ENCODE data around the gene NBPF3.
"Not testable (repeated sequence)": the region's sequence is repeated elsewhere in the genome, so short reads cannot be mapped to it uniquely, and the experiment has no call there.

The NBPF3 gene

GRCh38 chr1:21397813-21398188 lies 42.1 kb upstream of the NBPF3 start:
- Histone ChIP-seq H2AFZ (ENCODE audit: low read depth) (no peak overlapping the region), H3K79me2 (ENCODE audit: insufficient read depth, low read depth) (no peaks in the 10 kb centered on the region), H3K36me3 (ENCODE audit: insufficient read depth) (no peaks in the 10 kb centered on the region), H3K4me1 (ENCODE audit: low read depth, poor library complexity, severe bottlenecking) (no peaks in the 10 kb centered on the region), H4K20me1 (ENCODE audit: insufficient read depth) (no peaks in the 10 kb centered on the region), H3K4me2 (no peak overlapping the region), H3K9ac (no peak overlapping the region), H3K4me3 (IDR thresholded peaks at IDR 0.05; ENCODE audit: insufficient read depth, low read depth, low read length) (no peak overlapping the region), H3K27ac (no peak overlapping the region), H3K27me3 (ENCODE audit: insufficient read depth, low read depth) (no peaks in the 10 kb centered on the region)
- no peak for TF ChIP-seq CTCF (conservative IDR thresholded peaks at IDR 0.05; ENCODE audit: low read depth, low read length)

GRCh38 chr1:21401726-21402346 lies 38.1 kb upstream of the NBPF3 start:
- H3K27ac ChIP-seq; H3K79me2 ChIP-seq (ENCODE audit: insufficient read depth, low read depth); H4K20me1 ChIP-seq (ENCODE audit: insufficient read depth); H3K36me3 ChIP-seq (ENCODE audit: insufficient read depth); H3K4me2 ChIP-seq; H2AFZ ChIP-seq (ENCODE audit: low read depth); H3K4me3 ChIP-seq (IDR thresholded peaks at IDR 0.05; ENCODE audit: insufficient read depth, low read depth, low read length); H3K27me3 ChIP-seq (ENCODE audit: insufficient read depth, low read depth); H3K4me1 ChIP-seq (ENCODE audit: low read depth, poor library complexity, severe bottlenecking); H3K9ac ChIP-seq: not testable (repeated sequence)

- H4K20me1 ChIP-seq (ENCODE audit: insufficient read depth) = no peaks in the 10 kb centered on the region
These were observed 33.3 kb upstream of the NBPF3 start for GRCh38 chr1:21406659-21407058.

DNA sequence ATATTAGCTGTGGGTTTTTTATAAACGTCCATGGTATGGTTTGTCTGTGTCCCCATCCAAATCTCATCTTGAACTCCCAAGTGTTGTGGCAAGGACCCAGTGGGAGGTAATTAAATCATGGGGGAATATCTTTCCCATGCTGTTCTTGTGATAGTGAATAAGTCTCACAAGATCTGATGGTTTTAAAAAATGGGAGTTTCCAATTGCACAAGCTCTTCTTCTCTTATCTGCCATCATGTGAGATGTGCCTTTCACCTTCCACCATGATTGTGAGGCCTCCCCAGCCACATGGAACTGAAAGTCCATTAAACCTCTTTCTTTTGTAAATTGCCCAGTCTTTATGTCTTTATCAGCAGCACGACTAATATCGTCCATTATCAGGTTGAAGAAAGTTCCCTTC lies 30.0 kb upstream of the NBPF3 start:
- not testable (repeated sequence) for H3K27me3 ChIP-seq (ENCODE audit: insufficient read depth, low read depth); H3K79me2 ChIP-seq (ENCODE audit: insufficient read depth, low read depth); H3K4me1 ChIP-seq (ENCODE audit: low read depth, poor library complexity, severe bottlenecking); H3K4me2 ChIP-seq; H4K20me1 ChIP-seq (ENCODE audit: insufficient read depth); H2AFZ ChIP-seq (ENCODE audit: low read depth); H3K36me3 ChIP-seq (ENCODE audit: insufficient read depth); H3K9ac ChIP-seq; H3K27ac ChIP-seq; H3K4me3 ChIP-seq (IDR thresholded peaks at IDR 0.05; ENCODE audit: insufficient read depth, low read depth, low read length)

More at GRCh38 chr1:21406659-21407058, 33.3 kb upstream of the NBPF3 start:
- Histone ChIP-seq H3K4me2 (no peak overlapping the region), H3K27me3 (ENCODE audit: insufficient read depth, low read depth) (no peaks in the 10 kb centered on the region), H3K9ac (no peak overlapping the region), H3K4me3 (IDR thresholded peaks at IDR 0.05; ENCODE audit: insufficient read depth, low read depth, low read length) (no peak overlapping the region), H3K36me3 (ENCODE audit: insufficient read depth) (no peaks in the 10 kb centered on the region), H3K79me2 (ENCODE audit: insufficient read depth, low read depth) (no peaks in the 10 kb centered on the region), H3K27ac (no peak overlapping the region), H2AFZ (ENCODE audit: low read depth) (no peak overlapping the region), H3K4me1 (ENCODE audit: low read depth, poor library complexity, severe bottlenecking) (no peaks in the 10 kb centered on the region)
- TF ChIP-seq CTCF (conservative IDR thresholded peaks at IDR 0.05; ENCODE audit: low read depth, low read length) = no peak

GRCh38 chr1:21414015-21414414 lies 25.9 kb upstream of the NBPF3 start:
- H3K4me1 ChIP-seq (ENCODE audit: low read depth, poor library complexity, severe bottlenecking) = no peaks in the 10 kb centered on the region
- no peaks in the 10 kb centered on the region for H3K27me3 ChIP-seq (ENCODE audit: insufficient read depth, low read depth)
- no peak overlapping the region for H3K4me2 ChIP-seq
- no peak overlapping the region for H3K9ac ChIP-seq
- no peaks in the 10 kb centered on the region for H3K79me2 ChIP-seq (ENCODE audit: insufficient read depth, low read depth)
- H3K4me3 ChIP-seq (IDR thresholded peaks at IDR 0.05; ENCODE audit: insufficient read depth, low read depth, low read length) = no peak overlapping the region
- no peaks in the 10 kb centered on the region for H3K36me3 ChIP-seq (ENCODE audit: insufficient read depth)
- TF ChIP-seq CTCF (conservative IDR thresholded peaks at IDR 0.05; ENCODE audit: low read depth, low read length) = no peak
- no peaks in the 10 kb centered on the region for H4K20me1 ChIP-seq (ENCODE audit: insufficient read depth)
- H3K27ac ChIP-seq = no peak overlapping the region
- H2AFZ ChIP-seq (ENCODE audit: low read depth) = no peak overlapping the region

- H3K79me2 ChIP-seq (ENCODE audit: insufficient read depth, low read depth); H3K9ac ChIP-seq; H3K27me3 ChIP-seq (ENCODE audit: insufficient read depth, low read depth); H3K4me1 ChIP-seq (ENCODE audit: low read depth, poor library complexity, severe bottlenecking); H3K36me3 ChIP-seq (ENCODE audit: insufficient read depth); H3K4me2 ChIP-seq; H2AFZ ChIP-seq (ENCODE audit: low read depth); H3K27ac ChIP-seq; H4K20me1 ChIP-seq (ENCODE audit: insufficient read depth); H3K4me3 ChIP-seq (IDR thresholded peaks at IDR 0.05; ENCODE audit: insufficient read depth, low read depth, low read length): not testable (repeated sequence)
These were observed 19.6 kb upstream of the NBPF3 start for GRCh38 chr1:21420378-21420777.

DNA sequence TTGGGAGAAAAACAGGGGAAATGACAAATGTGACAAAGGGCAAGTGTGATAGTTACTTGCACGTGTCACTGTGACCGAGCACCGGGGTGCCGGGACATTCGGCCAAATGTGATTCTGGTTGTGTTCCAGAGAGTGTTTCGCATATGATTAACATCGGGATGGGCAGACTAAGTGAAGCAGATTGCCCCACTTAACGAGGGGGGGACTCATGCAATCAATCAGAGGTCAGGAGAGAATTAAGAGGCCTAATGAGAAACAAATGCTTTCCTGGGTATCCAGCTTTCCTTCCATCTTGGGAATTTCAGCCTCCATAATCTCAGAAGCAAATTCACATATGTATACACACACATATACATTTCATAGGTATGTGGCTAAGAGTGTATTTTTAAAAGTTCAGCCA lies 18.6 kb upstream of the NBPF3 start:
- not testable (repeated sequence) for H3K4me3 ChIP-seq (IDR thresholded peaks at IDR 0.05; ENCODE audit: insufficient read depth, low read depth, low read length); H3K4me2 ChIP-seq; H3K27me3 ChIP-seq (ENCODE audit: insufficient read depth, low read depth); H4K20me1 ChIP-seq (ENCODE audit: insufficient read depth); H3K36me3 ChIP-seq (ENCODE audit: insufficient read depth); H3K79me2 ChIP-seq (ENCODE audit: insufficient read depth, low read depth); H2AFZ ChIP-seq (ENCODE audit: low read depth); H3K4me1 ChIP-seq (ENCODE audit: low read depth, poor library complexity, severe bottlenecking); H3K9ac ChIP-seq; H3K27ac ChIP-seq

DNA sequence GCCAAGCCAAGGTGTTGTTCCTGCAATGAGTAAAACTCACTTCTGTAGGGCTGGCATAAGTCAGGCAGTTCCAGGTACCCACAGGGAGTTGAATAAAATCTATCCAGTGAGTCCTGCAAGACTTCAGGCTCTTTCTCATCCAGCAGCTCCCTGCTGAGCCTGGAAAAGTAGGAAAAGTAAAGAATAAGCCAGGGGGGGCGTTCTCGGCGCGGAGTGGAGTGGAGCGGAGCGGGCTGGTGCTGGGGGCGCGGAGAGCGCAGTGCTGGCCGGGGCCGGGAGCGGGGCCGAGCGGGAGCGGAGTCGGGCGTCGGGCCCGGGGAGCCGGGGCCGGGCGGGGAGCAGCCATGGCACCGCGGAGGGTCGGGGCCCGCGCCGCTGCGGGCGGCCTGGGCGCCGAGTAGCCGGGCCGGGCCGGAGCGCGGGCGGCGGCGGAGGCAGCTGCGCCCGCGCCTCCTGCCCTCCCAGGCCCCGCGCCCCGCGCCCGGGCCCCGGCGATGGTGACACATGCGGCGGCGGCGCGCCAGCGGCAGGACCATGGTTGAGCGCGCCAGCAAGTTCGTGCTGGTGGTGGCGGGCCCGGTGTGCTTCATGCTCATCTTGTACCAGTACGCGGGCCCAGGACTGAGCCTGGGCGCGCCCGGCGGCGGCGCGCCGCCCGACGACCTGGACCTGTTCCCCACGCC lies 12.0 kb upstream of the NBPF3 start:
- not testable (repeated sequence) for H4K20me1 ChIP-seq (ENCODE audit: insufficient read depth); H3K4me1 ChIP-seq (ENCODE audit: low read depth, poor library complexity, severe bottlenecking); H3K79me2 ChIP-seq (ENCODE audit: insufficient read depth, low read depth); H3K36me3 ChIP-seq (ENCODE audit: insufficient read depth); H3K27ac ChIP-seq; H3K9ac ChIP-seq; H2AFZ ChIP-seq (ENCODE audit: low read depth); H3K27me3 ChIP-seq (ENCODE audit: insufficient read depth, low read depth); H3K4me3 ChIP-seq (IDR thresholded peaks at IDR 0.05; ENCODE audit: insufficient read depth, low read depth, low read length); H3K4me2 ChIP-seq

All from KMS-11 (cell line).